Measurements from ENCODE around the gene ADSS1. TPM values are rescaled to one million over a fixed set of nuclear protein-coding genes. Genes with fewer than 3 reads are reported as not detected.

ADSS1 gene
- polyA plus RNA-seq, 1 of the 3 experiments (the other 2 are of a cell fraction): 14.3 TPM

DNA sequence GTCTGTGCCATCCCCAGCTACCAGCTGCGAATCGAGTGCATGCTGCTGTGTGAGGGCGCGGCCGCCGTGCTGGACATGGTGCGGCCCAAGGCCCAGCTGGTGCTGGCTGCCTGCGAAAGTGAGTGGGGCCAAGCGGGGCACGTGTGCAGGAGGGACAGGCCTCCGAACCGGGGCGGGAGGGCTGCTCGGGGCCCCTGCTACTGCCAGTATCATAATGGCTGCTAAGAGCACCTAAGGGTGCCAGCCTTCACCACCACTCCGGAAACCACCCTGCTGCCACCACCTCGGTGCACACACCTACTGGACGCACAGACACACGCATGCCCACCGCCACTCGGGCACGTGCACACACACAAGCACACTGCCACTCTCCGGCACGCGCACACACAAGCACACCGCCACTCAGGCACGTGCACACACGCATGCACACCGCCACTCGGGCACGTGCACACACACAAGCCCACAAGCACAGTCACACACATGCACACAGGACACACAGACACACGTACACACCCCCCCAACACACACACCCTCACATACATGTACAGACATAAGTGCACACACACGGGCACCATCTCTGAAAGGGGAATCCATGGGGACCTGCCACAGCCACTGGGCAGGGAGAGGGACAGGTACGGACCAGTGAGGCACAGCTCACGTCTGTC lies 13.8 kb upstream of the ADSS1 start:
- H3K27me3 ChIP-seq (ENCODE audit: insufficient read depth): no peaks in the 10 kb centered on the region
- H3F3A ChIP-seq (replicated peaks; ENCODE audit: insufficient read depth): no peaks in the 10 kb centered on the region
- 93% methylated on average over 24 of the region's 34 CpGs for WGBS (ENCODE audit: low lambda C conversion rate)
- no peak for DNase-seq
- no peak for TF ChIP-seq USF1 (IDR thresholded peaks at IDR 0.05; ENCODE audit: borderline replicate concordance, low read depth)
- H3K9me2 ChIP-seq: no peaks in the 10 kb centered on the region
- no peaks in the 10 kb centered on the region for H3K9me3 ChIP-seq
- ChIA-PET CTCF (interaction anchor here (1.2 to 2.9 kb wide), 15 partner anchors 13 to 77 kb away, joined by 4 to 33 read pairs (median 5); partner anchors contain the start of gene ADSS1), POLR2A (no interaction called here)
- H2AFZ ChIP-seq (ENCODE audit: low read depth): no peak overlapping the region
- H3K4me2 ChIP-seq: no peak overlapping the region
- no peak overlapping the region for H3K27ac ChIP-seq (ENCODE audit: low read depth in 2 of 2, low read length in 1 of 2)
- no peaks in the 10 kb centered on the region; a peak in 1 of 4 replicates for H3K4me1 ChIP-seq (ENCODE audit: control insufficient read depth in 1 of 2, insufficient read depth in 2 of 2, low read depth in 1 of 2, low read length in 1 of 2)
- H3K79me2 ChIP-seq (ENCODE audit: insufficient read depth): no peaks in the 10 kb centered on the region
- no peak overlapping the region for H3K4me3 ChIP-seq (ENCODE audit: low read depth in 2 of 2, low read length in 1 of 2)
- peaks cover 0 to 42% of the 10 kb centered on the region in 2 experiments for H3K36me3 ChIP-seq (replicated peaks in 1 of 2; ENCODE audit: control insufficient read depth in 1 of 2, insufficient read depth in 2 of 2, low read length in 1 of 2)
- H3K9ac ChIP-seq: no peak overlapping the region
- no peaks in the 10 kb centered on the region; the same call in 1 of the 2 replicates for H4K20me1 ChIP-seq (ENCODE audit: insufficient read depth)

DNA sequence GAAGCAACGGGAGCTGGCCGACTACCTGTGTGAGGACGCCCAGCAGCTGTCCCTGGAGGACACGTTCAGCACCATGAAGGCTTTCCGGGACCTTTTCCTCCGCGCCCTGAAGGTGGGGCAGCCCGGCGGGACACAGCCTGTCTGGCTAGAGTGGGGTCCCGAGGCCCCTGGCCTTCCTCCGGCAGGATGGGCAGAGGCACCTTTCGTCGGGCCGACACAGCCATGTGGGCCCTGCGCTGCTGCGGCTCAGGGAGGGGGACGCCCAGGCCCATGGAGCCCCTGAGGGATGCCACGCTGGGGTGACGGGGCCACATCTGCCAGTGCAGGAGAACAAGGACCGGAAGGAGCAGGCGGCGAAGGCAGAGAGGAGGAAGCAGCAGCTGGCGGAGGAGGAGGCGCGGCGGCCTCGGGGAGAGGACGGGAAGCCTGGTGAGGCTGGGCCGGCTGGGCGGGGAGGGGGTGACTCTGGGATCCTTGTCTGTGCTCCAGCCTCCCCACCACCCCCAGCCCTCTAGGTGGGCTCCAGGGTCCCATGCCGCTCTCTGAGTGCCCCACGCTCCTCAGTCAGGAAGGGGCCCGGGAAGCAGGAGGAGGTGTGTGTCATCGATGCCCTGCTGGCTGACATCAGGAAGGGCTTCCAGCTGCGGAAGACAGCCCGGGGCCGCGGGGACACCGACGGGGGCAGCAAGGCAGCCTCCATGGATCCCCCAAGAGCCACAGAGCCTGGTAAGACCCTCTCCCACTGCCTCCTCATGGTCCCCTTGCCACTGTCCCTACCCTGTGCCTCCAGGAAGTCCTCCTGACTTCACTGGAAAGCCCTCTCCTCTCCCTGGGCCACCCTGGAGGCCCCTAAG lies 10.9 kb upstream of the ADSS1 start:
- H3F3A ChIP-seq (replicated peaks; ENCODE audit: insufficient read depth): no peaks in the 10 kb centered on the region
- H4K20me1 ChIP-seq (ENCODE audit: insufficient read depth): no peaks in the 10 kb centered on the region; the same call in 1 of the 2 replicates
- no peak overlapping the region for H3K9ac ChIP-seq
- peaks cover 0 to 6% of the 10 kb centered on the region in 2 experiments; a peak in 1 of 4 replicates for H3K4me1 ChIP-seq (ENCODE audit: control insufficient read depth in 1 of 2, insufficient read depth in 2 of 2, low read depth in 1 of 2, low read length in 1 of 2)
- H3K9me3 ChIP-seq: no peaks in the 10 kb centered on the region
- ChIA-PET CTCF (interaction anchor here (0.9 to 1.0 kb wide), 3 partner anchors 11 to 16 kb away, joined by 3 read pairs; partner anchors contain the start of gene ADSS1), POLR2A (no interaction called here)
- peaks cover 0 to 48% of the 10 kb centered on the region in 2 experiments for H3K36me3 ChIP-seq (replicated peaks in 1 of 2; ENCODE audit: control insufficient read depth in 1 of 2, insufficient read depth in 2 of 2, low read length in 1 of 2)
- no peak for DNase-seq
- WGBS (ENCODE audit: low lambda C conversion rate): 95% methylated on average over 35 of the region's 40 CpGs
- H3K9me2 ChIP-seq: no peaks in the 10 kb centered on the region
- H2AFZ ChIP-seq (ENCODE audit: low read depth): no peak overlapping the region
- no peak overlapping the region for H3K4me2 ChIP-seq
- H3K79me2 ChIP-seq (ENCODE audit: insufficient read depth): no peaks in the 10 kb centered on the region
- no peak overlapping the region for H3K4me3 ChIP-seq (ENCODE audit: low read depth in 2 of 2, low read length in 1 of 2)
- no peaks in the 10 kb centered on the region for H3K27me3 ChIP-seq (ENCODE audit: insufficient read depth)
- H3K27ac ChIP-seq (ENCODE audit: low read depth in 2 of 2, low read length in 1 of 2): no peak overlapping the region
- no peak for TF ChIP-seq NRF1 (IDR thresholded peaks at IDR 0.05; ENCODE audit: low read depth, low read length)
- TF ChIP-seq, protein P1, sequence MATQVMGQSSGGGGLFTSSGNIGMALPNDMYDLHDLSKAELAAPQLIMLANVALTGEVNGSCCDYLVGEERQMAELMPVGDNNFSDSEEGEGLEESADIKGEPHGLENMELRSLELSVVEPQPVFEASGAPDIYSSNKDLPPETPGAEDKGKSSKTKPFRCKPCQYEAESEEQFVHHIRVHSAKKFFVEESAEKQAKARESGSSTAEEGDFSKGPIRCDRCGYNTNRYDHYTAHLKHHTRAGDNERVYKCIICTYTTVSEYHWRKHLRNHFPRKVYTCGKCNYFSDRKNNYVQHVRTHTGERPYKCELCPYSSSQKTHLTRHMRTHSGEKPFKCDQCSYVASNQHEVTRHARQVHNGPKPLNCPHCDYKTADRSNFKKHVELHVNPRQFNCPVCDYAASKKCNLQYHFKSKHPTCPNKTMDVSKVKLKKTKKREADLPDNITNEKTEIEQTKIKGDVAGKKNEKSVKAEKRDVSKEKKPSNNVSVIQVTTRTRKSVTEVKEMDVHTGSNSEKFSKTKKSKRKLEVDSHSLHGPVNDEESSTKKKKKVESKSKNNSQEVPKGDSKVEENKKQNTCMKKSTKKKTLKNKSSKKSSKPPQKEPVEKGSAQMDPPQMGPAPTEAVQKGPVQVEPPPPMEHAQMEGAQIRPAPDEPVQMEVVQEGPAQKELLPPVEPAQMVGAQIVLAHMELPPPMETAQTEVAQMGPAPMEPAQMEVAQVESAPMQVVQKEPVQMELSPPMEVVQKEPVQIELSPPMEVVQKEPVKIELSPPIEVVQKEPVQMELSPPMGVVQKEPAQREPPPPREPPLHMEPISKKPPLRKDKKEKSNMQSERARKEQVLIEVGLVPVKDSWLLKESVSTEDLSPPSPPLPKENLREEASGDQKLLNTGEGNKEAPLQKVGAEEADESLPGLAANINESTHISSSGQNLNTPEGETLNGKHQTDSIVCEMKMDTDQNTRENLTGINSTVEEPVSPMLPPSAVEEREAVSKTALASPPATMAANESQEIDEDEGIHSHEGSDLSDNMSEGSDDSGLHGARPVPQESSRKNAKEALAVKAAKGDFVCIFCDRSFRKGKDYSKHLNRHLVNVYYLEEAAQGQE (IDR thresholded peaks at IDR 0.05; ENCODE audit: low read depth, low read length): no peak
- TF ChIP-seq, protein P2, sequence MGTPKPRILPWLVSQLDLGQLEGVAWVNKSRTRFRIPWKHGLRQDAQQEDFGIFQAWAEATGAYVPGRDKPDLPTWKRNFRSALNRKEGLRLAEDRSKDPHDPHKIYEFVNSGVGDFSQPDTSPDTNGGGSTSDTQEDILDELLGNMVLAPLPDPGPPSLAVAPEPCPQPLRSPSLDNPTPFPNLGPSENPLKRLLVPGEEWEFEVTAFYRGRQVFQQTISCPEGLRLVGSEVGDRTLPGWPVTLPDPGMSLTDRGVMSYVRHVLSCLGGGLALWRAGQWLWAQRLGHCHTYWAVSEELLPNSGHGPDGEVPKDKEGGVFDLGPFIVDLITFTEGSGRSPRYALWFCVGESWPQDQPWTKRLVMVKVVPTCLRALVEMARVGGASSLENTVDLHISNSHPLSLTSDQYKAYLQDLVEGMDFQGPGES (IDR thresholded peaks at IDR 0.05; ENCODE audit: low read depth, low read length): no peak
- TF ChIP-seq RCOR1 (IDR thresholded peaks at IDR 0.05; ENCODE audit: low read length): no peak
- TF ChIP-seq MXI1 (IDR thresholded peaks at IDR 0.05; ENCODE audit: low read depth, low read length): no peak
- TF ChIP-seq, protein P3, sequence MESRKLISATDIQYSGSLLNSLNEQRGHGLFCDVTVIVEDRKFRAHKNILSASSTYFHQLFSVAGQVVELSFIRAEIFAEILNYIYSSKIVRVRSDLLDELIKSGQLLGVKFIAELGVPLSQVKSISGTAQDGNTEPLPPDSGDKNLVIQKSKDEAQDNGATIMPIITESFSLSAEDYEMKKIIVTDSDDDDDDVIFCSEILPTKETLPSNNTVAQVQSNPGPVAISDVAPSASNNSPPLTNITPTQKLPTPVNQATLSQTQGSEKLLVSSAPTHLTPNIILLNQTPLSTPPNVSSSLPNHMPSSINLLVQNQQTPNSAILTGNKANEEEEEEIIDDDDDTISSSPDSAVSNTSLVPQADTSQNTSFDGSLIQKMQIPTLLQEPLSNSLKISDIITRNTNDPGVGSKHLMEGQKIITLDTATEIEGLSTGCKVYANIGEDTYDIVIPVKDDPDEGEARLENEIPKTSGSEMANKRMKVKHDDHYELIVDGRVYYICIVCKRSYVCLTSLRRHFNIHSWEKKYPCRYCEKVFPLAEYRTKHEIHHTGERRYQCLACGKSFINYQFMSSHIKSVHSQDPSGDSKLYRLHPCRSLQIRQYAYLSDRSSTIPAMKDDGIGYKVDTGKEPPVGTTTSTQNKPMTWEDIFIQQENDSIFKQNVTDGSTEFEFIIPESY (IDR thresholded peaks at IDR 0.05; ENCODE audit: borderline replicate concordance, low read depth): no peak
- no peak for TF ChIP-seq EP300 (IDR thresholded peaks at IDR 0.05; ENCODE audit: borderline replicate concordance in 1 of 2, low read depth in 1 of 2, low read length in 1 of 2)
- TF ChIP-seq GABPA (IDR thresholded peaks at IDR 0.05; ENCODE audit: low read depth): no peak
- TF ChIP-seq SIN3A (IDR thresholded peaks at IDR 0.05; ENCODE audit: borderline replicate concordance, low read depth, low read length): no peak
- no peak for TF ChIP-seq MEF2A (IDR thresholded peaks at IDR 0.05; ENCODE audit: borderline replicate concordance, low read depth)
- TF ChIP-seq, protein P4, sequence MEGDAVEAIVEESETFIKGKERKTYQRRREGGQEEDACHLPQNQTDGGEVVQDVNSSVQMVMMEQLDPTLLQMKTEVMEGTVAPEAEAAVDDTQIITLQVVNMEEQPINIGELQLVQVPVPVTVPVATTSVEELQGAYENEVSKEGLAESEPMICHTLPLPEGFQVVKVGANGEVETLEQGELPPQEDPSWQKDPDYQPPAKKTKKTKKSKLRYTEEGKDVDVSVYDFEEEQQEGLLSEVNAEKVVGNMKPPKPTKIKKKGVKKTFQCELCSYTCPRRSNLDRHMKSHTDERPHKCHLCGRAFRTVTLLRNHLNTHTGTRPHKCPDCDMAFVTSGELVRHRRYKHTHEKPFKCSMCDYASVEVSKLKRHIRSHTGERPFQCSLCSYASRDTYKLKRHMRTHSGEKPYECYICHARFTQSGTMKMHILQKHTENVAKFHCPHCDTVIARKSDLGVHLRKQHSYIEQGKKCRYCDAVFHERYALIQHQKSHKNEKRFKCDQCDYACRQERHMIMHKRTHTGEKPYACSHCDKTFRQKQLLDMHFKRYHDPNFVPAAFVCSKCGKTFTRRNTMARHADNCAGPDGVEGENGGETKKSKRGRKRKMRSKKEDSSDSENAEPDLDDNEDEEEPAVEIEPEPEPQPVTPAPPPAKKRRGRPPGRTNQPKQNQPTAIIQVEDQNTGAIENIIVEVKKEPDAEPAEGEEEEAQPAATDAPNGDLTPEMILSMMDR (IDR thresholded peaks at IDR 0.05): no peak
- no peak for TF ChIP-seq CHD2 (IDR thresholded peaks at IDR 0.05; ENCODE audit: low read length, partially characterized antibody)
- no peak for TF ChIP-seq TAF1 (IDR thresholded peaks at IDR 0.05; ENCODE audit: borderline replicate concordance, low read depth, low read length)

All from SK-N-SH (cell line).